ENCODE measurements around the gene ZYG11A.
"Not testable (repeated sequence)": the region's sequence is repeated elsewhere in the genome, so short reads cannot be mapped to it uniquely, and the experiment has no call there.

Gene ZYG11A

DNA sequence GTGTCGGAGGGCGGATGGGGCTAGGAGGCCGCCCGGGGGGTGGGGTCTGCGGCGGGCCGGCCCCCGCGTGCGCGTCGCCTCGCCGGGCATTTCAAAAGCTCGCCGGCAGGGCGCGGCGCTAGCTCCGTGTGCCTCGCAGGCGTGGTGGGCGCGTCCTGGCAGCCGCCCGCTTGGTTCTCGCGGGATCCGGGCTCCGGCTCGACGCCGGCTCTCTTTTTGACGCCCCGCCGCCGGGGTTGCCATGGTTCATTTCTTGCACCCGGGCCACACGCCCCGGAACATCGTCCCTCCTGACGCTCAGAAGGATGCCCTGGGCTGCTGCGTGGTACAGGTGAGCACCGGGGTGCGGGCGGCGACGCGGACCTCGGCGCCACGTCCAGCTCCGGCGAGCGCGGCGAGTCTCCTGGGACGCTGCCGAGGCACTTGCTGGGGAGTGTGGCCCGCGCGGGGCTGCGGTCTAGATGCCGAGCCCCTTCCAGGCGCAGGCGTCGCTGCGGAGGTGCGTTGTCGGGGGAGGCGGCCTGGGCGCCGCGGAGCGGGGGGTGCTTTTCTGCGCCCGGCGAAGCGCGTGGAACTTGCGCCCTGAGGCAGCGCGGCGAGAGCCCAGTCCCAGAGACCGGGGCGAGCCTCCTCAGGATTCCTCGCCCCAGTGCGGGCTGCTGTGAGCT, at the start of gene ZYG11A:
Gene ZYG11A, plus strand, starts transcription at position 118 of the 668 bp plus-strand sequence. Its CDS starts 124 bp downstream, at position 242.
- no peaks in the 10 kb centered on the region for H3K36me3 ChIP-seq (ENCODE audit: insufficient read depth, low read length)
- H3K9ac ChIP-seq (ENCODE audit: insufficient read length), result no peak within 1 kb of the TSS
- TF ChIP-seq EZH2 (IDR thresholded peaks at IDR 0.05) (no peak), POLR2AphosphoS5 (IDR thresholded peaks at IDR 0.05; ENCODE audit: borderline replicate concordance, low read depth, low read length) (no peak), FOXP2 (optimal IDR thresholded peaks at IDR 0.05; ENCODE audit: control extremely low read depth, extremely low read length, insufficient read depth) (no peak)
- DNase-seq (ENCODE audit: low read depth, low spot score), result no peak
- peak within 1 kb of the TSS; percentile 70 for H3K4me3 ChIP-seq
- H3K27ac ChIP-seq, result no peak within 1 kb of the TSS
- no peaks in the 10 kb centered on the region for H3K9me3 ChIP-seq (ENCODE audit: low read depth, low read length)

DNA sequence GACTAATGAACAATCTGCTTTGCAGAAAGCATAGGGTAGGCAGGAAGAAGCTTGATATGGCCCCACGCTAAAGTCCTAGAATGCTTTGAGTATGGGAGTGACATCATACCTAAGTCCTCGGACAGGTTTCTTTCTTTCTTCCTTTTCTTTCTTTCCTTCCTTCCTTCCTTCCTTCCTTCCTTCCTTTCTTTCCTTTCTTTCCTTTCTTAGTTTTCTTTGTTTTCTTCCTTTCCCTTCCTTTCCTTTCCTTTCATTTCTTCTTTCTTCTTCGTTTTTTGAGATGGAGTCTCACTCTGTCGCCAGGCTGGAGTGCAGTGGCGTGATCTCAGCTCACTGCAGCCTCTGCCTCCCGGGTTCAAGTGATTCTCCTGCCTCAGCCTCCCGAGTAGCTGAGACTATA, 48.8 kb upstream of the ZYG11A start:
- not testable (repeated sequence) for H3K36me3 ChIP-seq (ENCODE audit: insufficient read depth, low read length); H3K9ac ChIP-seq (ENCODE audit: insufficient read length); DNase-seq (ENCODE audit: low read depth, low spot score); H3K9me3 ChIP-seq (ENCODE audit: low read depth, low read length); H3K4me3 ChIP-seq; H3K27ac ChIP-seq

DNA sequence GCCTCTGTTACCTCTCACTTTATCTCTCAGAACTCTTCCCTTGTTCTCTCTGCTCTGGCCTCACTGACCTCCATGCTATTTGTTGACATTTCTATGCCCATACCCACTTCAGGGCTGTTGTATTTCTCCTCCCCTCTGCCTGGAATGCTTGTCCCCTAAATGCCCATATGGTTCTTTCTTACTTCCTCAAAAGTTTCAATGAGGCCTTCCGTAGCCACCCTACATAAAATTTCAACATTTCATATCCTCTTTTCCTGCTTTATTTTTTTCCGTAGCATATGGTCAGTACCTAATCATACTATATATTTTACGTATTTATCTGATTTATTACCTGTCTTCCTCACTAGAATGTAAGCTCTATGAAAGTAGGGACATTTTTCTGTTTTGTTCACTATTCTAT, 47.1 kb upstream of the ZYG11A start:
- no peak for TF ChIP-seq FOXP2 (optimal IDR thresholded peaks at IDR 0.05; ENCODE audit: control extremely low read depth, extremely low read length, insufficient read depth)
- TF ChIP-seq POLR2AphosphoS5 (IDR thresholded peaks at IDR 0.05; ENCODE audit: borderline replicate concordance, low read depth, low read length), result no peak
- no peak for TF ChIP-seq EZH2 (IDR thresholded peaks at IDR 0.05)
- no peak overlapping the region for H3K27ac ChIP-seq

DNA sequence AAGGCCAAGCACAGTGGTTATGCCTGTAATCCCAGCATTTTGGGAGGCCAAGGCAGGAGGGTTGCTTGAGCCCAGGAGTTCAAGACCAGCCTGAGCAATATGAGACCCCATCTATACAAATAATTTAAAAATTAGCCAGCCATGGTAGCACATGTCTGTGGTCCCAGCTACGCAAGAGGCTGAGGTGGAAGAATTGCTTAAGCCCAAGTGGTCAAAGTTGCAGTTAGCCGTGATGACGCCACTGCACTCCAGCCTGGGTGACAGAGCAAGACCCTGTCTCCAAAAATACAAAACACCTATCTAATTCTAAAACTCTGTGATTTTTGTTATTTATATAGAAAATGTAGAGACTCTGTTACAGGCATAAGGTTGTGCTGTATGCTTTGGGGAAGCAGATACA, 44.2 kb upstream of the ZYG11A start:
- peaks cover 6% of the 10 kb centered on the region for H3K36me3 ChIP-seq (ENCODE audit: insufficient read depth, low read length)
- no peak overlapping the region for H3K4me3 ChIP-seq
- DNase-seq (ENCODE audit: low read depth, low spot score), result no peak
- H3K27ac ChIP-seq, result no peak overlapping the region
- no peak overlapping the region for H3K9ac ChIP-seq (ENCODE audit: insufficient read length)
- TF ChIP-seq FOXP2 (optimal IDR thresholded peaks at IDR 0.05; ENCODE audit: control extremely low read depth, extremely low read length, insufficient read depth) (no peak), EZH2 (IDR thresholded peaks at IDR 0.05) (no peak), POLR2AphosphoS5 (IDR thresholded peaks at IDR 0.05; ENCODE audit: borderline replicate concordance, low read depth, low read length) (no peak)
- H3K9me3 ChIP-seq (ENCODE audit: low read depth, low read length), result no peaks in the 10 kb centered on the region

More for the DNA sequence above, 47.1 kb upstream of the ZYG11A start:
- H3K4me3 ChIP-seq, result no peak overlapping the region
- no peak overlapping the region for H3K9ac ChIP-seq (ENCODE audit: insufficient read length)
- H3K36me3 ChIP-seq (ENCODE audit: insufficient read depth, low read length), result peaks cover 6% of the 10 kb centered on the region
- no peaks in the 10 kb centered on the region for H3K9me3 ChIP-seq (ENCODE audit: low read depth, low read length)
- no peak for DNase-seq (ENCODE audit: low read depth, low spot score)

DNA sequence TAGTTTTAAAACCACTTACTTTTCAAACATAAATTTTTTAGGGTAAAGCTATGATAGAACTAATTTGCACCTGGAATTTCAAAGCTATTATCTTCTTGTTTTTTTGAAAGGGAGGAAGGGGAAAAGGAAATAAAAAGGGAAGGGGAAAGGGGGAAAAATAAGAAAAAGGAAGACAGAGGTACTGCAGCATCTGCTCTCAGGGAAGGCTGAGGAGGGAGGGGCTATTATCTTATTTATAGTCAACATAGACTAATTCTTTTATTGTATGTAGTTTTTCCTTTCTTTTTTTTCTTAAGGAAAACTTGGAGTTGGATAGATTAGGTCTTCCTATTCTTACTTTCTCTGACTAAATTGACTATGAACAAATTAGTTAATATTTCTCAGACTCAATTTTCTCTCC, 41.5 kb upstream of the ZYG11A start:
- Histone ChIP-seq H3K36me3 (ENCODE audit: insufficient read depth, low read length) (peaks cover 6% of the 10 kb centered on the region), H3K27ac (no peak overlapping the region), H3K4me3 (no peak overlapping the region), H3K9me3 (ENCODE audit: low read depth, low read length) (no peaks in the 10 kb centered on the region), H3K9ac (ENCODE audit: insufficient read length) (no peak overlapping the region)
- TF ChIP-seq EZH2 (IDR thresholded peaks at IDR 0.05) (no peak), FOXP2 (optimal IDR thresholded peaks at IDR 0.05; ENCODE audit: control extremely low read depth, extremely low read length, insufficient read depth) (no peak), POLR2AphosphoS5 (IDR thresholded peaks at IDR 0.05; ENCODE audit: borderline replicate concordance, low read depth, low read length) (no peak)
- no peak for DNase-seq (ENCODE audit: low read depth, low spot score)

DNA sequence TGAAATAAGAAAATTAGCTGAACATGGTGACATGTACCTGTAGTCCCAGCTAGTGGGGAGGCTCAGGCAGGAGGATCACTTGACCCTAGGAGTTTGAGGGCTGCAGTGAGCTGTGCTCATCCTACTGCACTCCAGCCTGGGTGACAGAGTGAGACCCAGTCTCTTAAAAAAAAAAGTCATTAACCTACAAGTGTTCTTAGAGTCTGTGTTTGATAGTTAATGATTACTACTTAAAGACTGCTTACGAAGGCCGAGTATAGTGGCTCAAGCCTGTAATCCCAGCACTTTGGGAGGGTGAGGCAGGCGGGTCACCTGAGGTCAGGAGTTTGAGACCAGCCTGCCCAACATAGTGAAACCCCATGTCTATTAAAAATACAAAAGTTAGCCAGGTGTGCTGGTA, 38.5 kb upstream of the ZYG11A start:
- not testable (repeated sequence) for H3K27ac ChIP-seq; H3K9ac ChIP-seq (ENCODE audit: insufficient read length); H3K4me3 ChIP-seq; DNase-seq (ENCODE audit: low read depth, low spot score); H3K9me3 ChIP-seq (ENCODE audit: low read depth, low read length); H3K36me3 ChIP-seq (ENCODE audit: insufficient read depth, low read length)

DNA sequence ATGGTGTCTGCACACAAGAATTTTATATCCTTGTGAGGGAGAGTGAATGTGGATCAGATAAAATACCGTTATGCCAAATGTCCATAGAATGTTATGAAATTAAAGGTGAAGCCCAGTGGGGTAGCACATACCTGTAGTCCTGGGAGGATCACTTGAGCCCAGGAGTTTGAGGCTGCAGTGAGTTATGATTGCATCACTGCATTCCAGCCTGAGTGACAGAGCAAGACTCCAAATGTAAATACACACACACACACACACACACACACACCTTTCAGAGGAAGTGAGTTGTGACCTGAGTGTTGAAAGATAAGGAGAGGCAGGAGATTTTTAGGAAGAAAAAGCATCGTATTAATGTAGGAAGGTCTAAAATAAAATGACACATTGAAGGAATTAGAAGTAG, 28.1 kb upstream of the ZYG11A start:
- Histone ChIP-seq H3K9me3 (ENCODE audit: low read depth, low read length) (no peaks in the 10 kb centered on the region), H3K9ac (ENCODE audit: insufficient read length) (no peak overlapping the region), H3K27ac (no peak overlapping the region), H3K4me3 (no peak overlapping the region), H3K36me3 (ENCODE audit: insufficient read depth, low read length) (peaks cover 8% of the 10 kb centered on the region; the same call in 1 of the 2 replicates)
- DNase-seq (ENCODE audit: low read depth, low spot score), result no peak
- TF ChIP-seq POLR2AphosphoS5 (IDR thresholded peaks at IDR 0.05; ENCODE audit: borderline replicate concordance, low read depth, low read length) (no peak), EZH2 (IDR thresholded peaks at IDR 0.05) (no peak), FOXP2 (optimal IDR thresholded peaks at IDR 0.05; ENCODE audit: control extremely low read depth, extremely low read length, insufficient read depth) (no peak)

DNA sequence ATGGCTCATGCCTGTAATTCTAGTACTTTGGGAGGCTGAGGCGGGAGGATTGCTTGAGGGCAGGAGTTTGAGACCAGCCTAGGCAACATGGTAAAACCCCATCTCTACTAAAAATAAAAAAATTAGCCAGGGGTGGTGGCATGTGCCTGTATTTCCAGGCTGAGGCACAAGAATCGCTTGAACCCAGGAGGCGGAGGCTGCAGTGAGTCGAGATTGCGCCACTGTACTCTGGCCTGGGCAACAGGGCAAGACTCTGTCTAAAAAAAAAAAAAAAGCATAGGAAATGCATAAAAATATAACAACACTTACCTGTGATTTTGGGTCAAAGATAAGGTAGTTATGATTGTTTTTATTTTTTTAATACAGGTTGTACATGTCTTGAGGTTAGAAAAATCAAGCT, 21.7 kb upstream of the ZYG11A start:
- not testable (repeated sequence) for H3K4me3 ChIP-seq; DNase-seq (ENCODE audit: low read depth, low spot score); H3K27ac ChIP-seq; H3K9me3 ChIP-seq (ENCODE audit: low read depth, low read length); H3K9ac ChIP-seq (ENCODE audit: insufficient read length); H3K36me3 ChIP-seq (ENCODE audit: insufficient read depth, low read length)

DNA sequence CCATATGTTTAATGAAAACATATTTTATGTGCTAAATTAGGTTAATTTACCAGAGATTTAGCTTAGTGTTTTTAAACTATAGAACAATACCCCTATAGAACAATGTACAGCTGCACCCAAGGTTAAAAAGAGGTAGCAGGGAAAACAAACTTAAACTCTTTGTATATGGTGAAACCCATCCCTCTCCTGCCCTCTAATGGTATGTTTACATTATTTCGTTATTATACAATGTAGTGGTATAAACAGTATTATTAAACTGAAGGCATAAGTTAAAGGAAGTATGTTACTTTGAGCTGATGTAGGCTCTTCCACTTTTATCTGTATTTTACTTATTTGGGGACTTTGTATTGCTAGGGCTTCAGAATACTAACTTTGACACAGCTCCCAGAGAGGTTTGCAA, 16.7 kb upstream of the ZYG11A start:
- Histone ChIP-seq H3K4me3 (no peak overlapping the region), H3K9ac (ENCODE audit: insufficient read length) (no peak overlapping the region), H3K36me3 (ENCODE audit: insufficient read depth, low read length) (no peaks in the 10 kb centered on the region), H3K9me3 (ENCODE audit: low read depth, low read length) (no peaks in the 10 kb centered on the region), H3K27ac (no peak overlapping the region)
- DNase-seq (ENCODE audit: low read depth, low spot score), result no peak
- TF ChIP-seq POLR2AphosphoS5 (IDR thresholded peaks at IDR 0.05; ENCODE audit: borderline replicate concordance, low read depth, low read length), result no peak
- no peak for TF ChIP-seq EZH2 (IDR thresholded peaks at IDR 0.05)
- TF ChIP-seq FOXP2 (optimal IDR thresholded peaks at IDR 0.05; ENCODE audit: control extremely low read depth, extremely low read length, insufficient read depth), result no peak

All from SK-N-MC (cell line).